ENCODE data around the gene GRIPAP1.

Gene GRIPAP1

GRCh38 chrX:48923771-48924170 is 78.3 kb downstream of the GRIPAP1 start:
- no peak for DNase-seq (ENCODE audit: low read depth)

All from activated gamma-delta T cell treated with anti-CD3 and anti-CD28 coated beads, Interleukin-2, amount 50 U/mL, for 16 hours (primary cell).